Mucosa of rectum (tissue), 2 donors: Measurements from ENCODE around the gene RGS9.
"Not testable (repeated sequence)": the region's sequence is repeated elsewhere in the genome, so short reads cannot be mapped to it uniquely, and the experiment has no call there.

Experiments used
- H3K27ac ChIP-seq, 2 donors: one replicate each; pipeline ENCODE4 v1.7.0; 2013; ENCODE audit warnings: inconsistent platforms in 2 of 2, low read depth in 2 of 2, low read length in 2 of 2
- H3K27me3 ChIP-seq, 2 donors: one replicate each; pipeline ENCODE4 v1.7.0; 2013; ENCODE audit warnings: low read length in 2 of 2; ENCODE audit not compliant: control insufficient read depth in 2 of 2, insufficient read depth in 2 of 2
- H3K36me3 ChIP-seq, 2 donors: one replicate each; pipeline ENCODE4 v1.7.0; 2013; ENCODE audit warnings: low read length in 2 of 2; ENCODE audit not compliant: control insufficient read depth in 2 of 2, insufficient read depth in 2 of 2
- H3K4me1 ChIP-seq, 2 donors: one replicate each; pipeline ENCODE4 v1.7.0; 2013; ENCODE audit warnings: low read length in 2 of 2, mild to moderate bottlenecking in 1 of 2; ENCODE audit not compliant: control insufficient read depth in 2 of 2, insufficient read depth in 2 of 2
- H3K4me3 ChIP-seq, 2 donors: one replicate each; pipeline ENCODE4 v1.7.0; 2013; ENCODE audit warnings: low read length in 2 of 2
- H3K9ac ChIP-seq, 2 donors: one replicate each; pipeline ENCODE4 v1.7.0; 2013; ENCODE audit warnings: low read length in 2 of 2, low read depth in 1 of 2, mild to moderate bottlenecking in 1 of 2
- H3K9me3 ChIP-seq, 2 donors: one replicate each; pipeline ENCODE4 v1.7.0; 2013; ENCODE audit warnings: low read length in 2 of 2; ENCODE audit not compliant: control insufficient read depth in 2 of 2
- donor health status: healthy.
- donor health status: Normal muscosa, but diverticular disease.

Gene RGS9

GRCh38 chr17:65207448-65207847 is 70.3 kb downstream of the RGS9 start:
- H3K9ac ChIP-seq, H3K36me3 ChIP-seq, H3K4me3 ChIP-seq, H3K4me1 ChIP-seq, H3K9me3 ChIP-seq, H3K27me3 ChIP-seq, H3K27ac ChIP-seq: not testable (repeated sequence)

GRCh38 chr17:65208717-65209116 is 71.5 kb downstream of the RGS9 start:
- Histone ChIP-seq H3K4me3 (no peak overlapping the region), H3K36me3 (no peaks in the 10 kb centered on the region), H3K4me1 (no peaks in the 10 kb centered on the region), H3K27me3 (peaks cover 0 to 2% of the 10 kb centered on the region in 2 donors), H3K9me3 (no peaks in the 10 kb centered on the region), H3K9ac (no peak overlapping the region), H3K27ac (no peak overlapping the region)

- no peak overlapping the region for H3K27ac ChIP-seq
- H3K36me3 ChIP-seq: no peaks in the 10 kb centered on the region
- no peaks in the 10 kb centered on the region for H3K9me3 ChIP-seq
- H3K4me3 ChIP-seq: no peak overlapping the region
- no peaks in the 10 kb centered on the region for H3K27me3 ChIP-seq
- H3K9ac ChIP-seq: no peak overlapping the region
- H3K4me1 ChIP-seq: no peaks in the 10 kb centered on the region
Observed at GRCh38 chr17:65218261-65218660, 81.1 kb downstream of the RGS9 start.

- no peaks in the 10 kb centered on the region for H3K27me3 ChIP-seq
- no peak overlapping the region for H3K9ac ChIP-seq
- no peaks in the 10 kb centered on the region for H3K4me1 ChIP-seq
- no peaks in the 10 kb centered on the region for H3K36me3 ChIP-seq
- no peak overlapping the region for H3K27ac ChIP-seq
- no peaks in the 10 kb centered on the region for H3K9me3 ChIP-seq
- H3K4me3 ChIP-seq: no peak overlapping the region
Observed at GRCh38 chr17:65219124-65219523, 82.0 kb downstream of the RGS9 start.

GRCh38 chr17:65219707-65220106 is 82.5 kb downstream of the RGS9 start:
- H3K4me3 ChIP-seq: no peak overlapping the region
- H3K9ac ChIP-seq: no peak overlapping the region
- no peaks in the 10 kb centered on the region for H3K36me3 ChIP-seq
- no peaks in the 10 kb centered on the region for H3K27me3 ChIP-seq
- no peaks in the 10 kb centered on the region for H3K4me1 ChIP-seq
- no peaks in the 10 kb centered on the region for H3K9me3 ChIP-seq
- no peak overlapping the region for H3K27ac ChIP-seq

- H3K9ac ChIP-seq: no peak overlapping the region
- H3K27ac ChIP-seq: no peak overlapping the region
- H3K4me3 ChIP-seq: no peak overlapping the region
- H3K27me3 ChIP-seq: no peaks in the 10 kb centered on the region
- H3K9me3 ChIP-seq: no peaks in the 10 kb centered on the region
- no peaks in the 10 kb centered on the region for H3K36me3 ChIP-seq
- no peaks in the 10 kb centered on the region for H3K4me1 ChIP-seq
Observed at GRCh38 chr17:65220732-65221131, 83.6 kb downstream of the RGS9 start.

GRCh38 chr17:65222214-65222738 is 85.1 kb downstream of the RGS9 start:
- no peak overlapping the region for H3K4me3 ChIP-seq
- no peak overlapping the region for H3K27ac ChIP-seq
- no peaks in the 10 kb centered on the region for H3K36me3 ChIP-seq
- no peaks in the 10 kb centered on the region for H3K9me3 ChIP-seq
- H3K27me3 ChIP-seq: no peaks in the 10 kb centered on the region
- H3K4me1 ChIP-seq: no peaks in the 10 kb centered on the region
- no peak overlapping the region for H3K9ac ChIP-seq

- Histone ChIP-seq H3K4me3 (no peak overlapping the region), H3K27me3 (no peaks in the 10 kb centered on the region), H3K27ac (no peak overlapping the region), H3K36me3 (no peaks in the 10 kb centered on the region), H3K9ac (no peak overlapping the region), H3K4me1 (peaks cover 2 to 9% of the 10 kb centered on the region in 2 donors), H3K9me3 (no peaks in the 10 kb centered on the region)
Observed at GRCh38 chr17:65225061-65225460, 87.9 kb downstream of the RGS9 start.

- H3K9ac ChIP-seq: no peak overlapping the region
- peaks cover 2 to 9% of the 10 kb centered on the region in 2 donors for H3K4me1 ChIP-seq
- no peaks in the 10 kb centered on the region for H3K27me3 ChIP-seq
- no peak overlapping the region for H3K4me3 ChIP-seq
- H3K9me3 ChIP-seq: no peaks in the 10 kb centered on the region
- H3K36me3 ChIP-seq: no peaks in the 10 kb centered on the region
- no peak overlapping the region for H3K27ac ChIP-seq
Observed at GRCh38 chr17:65226227-65226626, 89.1 kb downstream of the RGS9 start.

GRCh38 chr17:65227637-65228036 is 90.5 kb downstream of the RGS9 start:
- H3K36me3 ChIP-seq: no peaks in the 10 kb centered on the region
- no peak overlapping the region for H3K4me3 ChIP-seq
- no peaks in the 10 kb centered on the region for H3K9me3 ChIP-seq
- H3K27ac ChIP-seq: no peak overlapping the region
- H3K27me3 ChIP-seq: no peaks in the 10 kb centered on the region
- no peak overlapping the region for H3K9ac ChIP-seq
- H3K4me1 ChIP-seq: peaks cover 2 to 9% of the 10 kb centered on the region in 2 donors

- H3K9me3 ChIP-seq: no peaks in the 10 kb centered on the region
- no peak overlapping the region for H3K27ac ChIP-seq
- H3K9ac ChIP-seq: no peak overlapping the region
- H3K4me1 ChIP-seq: peaks cover 2 to 9% of the 10 kb centered on the region in 2 donors
- H3K4me3 ChIP-seq: no peak overlapping the region
- no peaks in the 10 kb centered on the region for H3K36me3 ChIP-seq
- no peaks in the 10 kb centered on the region for H3K27me3 ChIP-seq
Observed at GRCh38 chr17:65228287-65228686, 91.1 kb downstream of the RGS9 start.
